HG02610 (cell line): ENCODE data around the gene ZNF276.
A peak's percentile ranks its signal among the peaks of the same experiment; 100 is the strongest.
"Not testable (repeated sequence)": the region's sequence is repeated elsewhere in the genome, so short reads cannot be mapped to it uniquely, and the experiment has no call there.

Source experiments
- ATAC-seq: cut with Tn5 transposase; IDR thresholded peaks from one replicate; pipeline ENCODE4 v1.9.1; 2021; ENCODE audit warnings: mild to moderate bottlenecking, moderate library complexity; ENCODE audit not compliant: unreplicated experiment

The ZNF276 gene

GRCh38 chr16:89695875-89696669, 25.3 kb upstream of the ZNF276 start:
- no peak for ATAC-seq

GRCh38 chr16:89696670-89697128, 24.6 kb upstream of the ZNF276 start:
- no peak for ATAC-seq

GRCh38 chr16:89697161-89697615, 24.1 kb upstream of the ZNF276 start:
- no peak for ATAC-seq

DNA sequence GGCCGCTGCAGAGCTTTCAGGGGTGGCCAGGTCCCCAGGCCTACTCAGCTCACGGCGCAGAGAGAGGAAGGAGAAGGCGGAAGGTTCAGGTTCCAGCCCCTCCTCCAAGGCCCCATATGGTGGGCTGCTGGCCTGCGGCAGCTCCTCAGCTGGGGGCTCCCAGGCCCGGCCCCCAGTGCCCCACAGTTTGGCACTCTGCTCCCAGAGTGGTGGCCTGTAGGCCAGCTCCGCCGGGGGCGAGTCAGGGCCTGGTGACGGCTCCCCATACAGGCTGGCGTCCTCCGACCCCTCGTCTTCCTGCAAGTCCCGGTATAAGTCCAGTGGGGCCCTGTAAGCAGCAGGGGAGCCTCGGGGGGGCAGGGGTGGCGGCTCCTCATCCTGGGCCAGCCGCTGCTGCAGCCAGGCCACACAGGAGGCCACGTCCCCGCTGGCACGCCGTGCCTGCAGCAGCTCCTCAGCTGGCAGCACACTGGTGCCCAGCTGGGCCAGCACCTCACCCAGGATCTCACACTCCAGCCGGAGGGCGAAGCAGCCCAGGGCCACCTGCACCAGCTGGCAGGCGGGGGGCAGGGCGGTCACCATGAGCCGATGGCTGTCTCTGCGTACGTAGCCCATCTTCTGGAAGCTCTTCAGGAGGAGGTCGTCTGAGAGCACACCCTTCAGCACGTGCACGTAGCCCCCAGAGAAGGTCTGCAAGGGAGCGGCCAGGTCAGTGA, 23.6 kb upstream of the ZNF276 start:
- no peak for ATAC-seq

DNA sequence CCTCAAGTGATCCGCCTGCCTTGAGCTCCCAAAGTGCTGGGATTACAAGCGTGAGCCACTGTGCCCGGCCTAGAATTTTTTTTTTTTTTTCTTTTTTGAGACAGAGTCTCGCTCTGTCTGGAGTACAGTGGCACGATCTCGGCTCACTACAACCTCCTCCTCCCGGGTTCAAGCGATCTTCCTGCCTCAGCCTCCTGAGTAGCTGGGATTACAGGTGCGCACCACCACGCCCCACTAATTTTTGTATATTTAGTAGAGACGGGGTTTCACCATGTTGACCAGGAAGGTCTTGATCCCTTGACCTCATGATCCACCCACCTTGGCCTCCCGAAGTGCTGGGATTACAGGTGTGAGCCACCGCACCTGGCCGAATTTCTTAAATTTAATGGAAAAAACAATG, 22.6 kb upstream of the ZNF276 start:
- not testable (repeated sequence) for ATAC-seq

GRCh38 chr16:89699629-89700099, 21.7 kb upstream of the ZNF276 start:
- not testable (repeated sequence) for ATAC-seq

GRCh38 chr16:89700100-89700648, 21.2 kb upstream of the ZNF276 start:
- ATAC-seq = peak; percentile 30

GRCh38 chr16:89700649-89701424, 20.5 kb upstream of the ZNF276 start:
- no peak for ATAC-seq

DNA sequence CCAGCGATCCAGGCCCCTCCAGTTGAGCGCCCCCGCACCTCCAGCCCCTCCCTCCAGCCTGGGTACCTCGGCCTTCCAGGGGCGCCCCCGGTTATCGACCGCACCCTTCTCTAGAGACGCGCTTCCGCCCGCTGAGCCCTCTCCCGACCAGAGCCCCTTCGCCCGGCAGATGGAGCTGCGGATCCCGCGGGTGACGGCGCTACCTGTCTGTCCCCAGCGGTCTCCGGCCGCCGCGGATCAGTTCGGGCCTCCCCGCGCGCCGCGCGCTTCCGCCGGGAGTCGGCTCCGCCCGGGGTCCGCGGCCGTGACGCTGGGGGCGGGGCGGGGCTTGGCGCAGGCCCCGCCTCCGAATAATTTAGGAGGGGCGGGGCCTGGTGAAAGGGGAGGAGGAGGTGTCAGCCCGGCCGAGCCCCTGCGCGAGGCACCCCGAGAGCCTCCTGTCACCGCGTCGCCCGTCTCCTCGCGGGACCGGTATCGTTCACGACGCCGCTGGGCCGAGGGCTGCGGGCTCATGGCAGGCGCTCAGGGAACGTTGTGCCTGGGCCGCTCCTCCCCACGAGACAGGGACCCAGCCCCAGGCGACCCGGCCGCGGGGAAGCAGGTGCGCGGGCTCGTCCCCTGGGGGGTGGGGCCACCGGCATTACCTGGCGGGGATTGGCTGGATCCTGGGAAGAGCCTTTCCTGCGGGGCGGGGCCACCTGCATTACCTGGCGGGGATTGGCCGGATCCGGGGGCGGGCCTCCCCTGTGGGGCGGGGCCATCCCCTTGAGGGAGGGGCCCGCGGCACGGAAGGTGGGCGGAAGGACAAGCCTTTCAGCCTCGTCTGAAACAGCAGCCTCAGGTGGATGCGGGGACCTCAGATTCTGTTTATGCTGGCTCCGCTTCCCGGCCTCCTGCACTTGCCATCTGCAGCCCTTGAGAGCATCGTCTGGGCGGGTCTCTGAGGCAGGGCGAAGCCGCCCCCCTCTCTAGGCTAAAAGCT, 19.6 kb upstream of the ZNF276 start, which contains the start of gene SPATA2L:
TSS of gene SPATA2L (minus strand) at position 281 of the 982 bp plus-strand sequence. CDS start 473 bp downstream, outside the sequence.
- peak; percentile 70 for ATAC-seq

DNA sequence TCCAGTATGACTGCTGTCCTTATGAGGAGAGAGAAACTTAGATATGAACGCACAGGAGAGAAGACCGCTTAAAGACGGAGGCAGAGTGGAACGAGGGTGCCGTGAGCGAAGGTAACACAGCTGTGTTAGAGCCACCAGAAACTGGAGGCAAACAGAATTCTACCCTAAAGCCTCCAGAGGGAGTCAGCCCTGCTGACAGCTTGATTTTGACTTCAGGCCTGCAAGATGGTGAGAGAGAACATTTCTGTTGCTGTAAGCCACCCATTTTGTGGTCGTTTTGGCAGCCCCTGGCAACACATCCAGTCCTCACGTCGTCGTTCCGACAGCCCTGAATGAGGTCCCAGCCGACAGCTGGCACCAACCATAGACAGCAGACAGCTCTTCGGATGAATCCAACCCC, 17.1 kb upstream of the ZNF276 start:
- ATAC-seq = no peak

DNA sequence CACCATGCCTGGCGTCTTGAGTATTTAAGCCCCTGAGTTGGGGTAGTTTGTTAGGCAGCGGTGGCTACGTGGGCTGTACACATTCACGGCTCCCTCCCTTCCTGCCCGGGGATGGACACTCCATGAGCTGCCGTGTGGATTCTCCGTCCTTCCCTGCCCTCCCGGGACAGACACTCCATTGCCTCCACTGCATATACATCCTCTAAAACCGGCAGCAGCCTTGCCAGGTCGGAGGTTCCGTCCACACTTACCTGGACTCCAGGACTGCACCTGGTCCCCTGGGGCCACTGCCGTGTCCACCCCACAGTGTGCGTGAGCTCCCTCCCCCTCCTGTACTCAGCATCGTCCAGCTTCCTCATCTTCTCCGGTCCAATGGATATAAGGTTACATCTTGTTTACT, 16.3 kb upstream of the ZNF276 start:
- no peak for ATAC-seq

- ATAC-seq = no peak
These were observed 14.6 kb upstream of the ZNF276 start for GRCh38 chr16:89706518-89707260.

GRCh38 chr16:89707695-89708094, 13.6 kb upstream of the ZNF276 start:
- ATAC-seq = no peak

- no peak for ATAC-seq
These were observed 12.8 kb upstream of the ZNF276 start for GRCh38 chr16:89708481-89708931.

GRCh38 chr16:89709166-89709565, 12.2 kb upstream of the ZNF276 start:
- ATAC-seq = no peak

DNA sequence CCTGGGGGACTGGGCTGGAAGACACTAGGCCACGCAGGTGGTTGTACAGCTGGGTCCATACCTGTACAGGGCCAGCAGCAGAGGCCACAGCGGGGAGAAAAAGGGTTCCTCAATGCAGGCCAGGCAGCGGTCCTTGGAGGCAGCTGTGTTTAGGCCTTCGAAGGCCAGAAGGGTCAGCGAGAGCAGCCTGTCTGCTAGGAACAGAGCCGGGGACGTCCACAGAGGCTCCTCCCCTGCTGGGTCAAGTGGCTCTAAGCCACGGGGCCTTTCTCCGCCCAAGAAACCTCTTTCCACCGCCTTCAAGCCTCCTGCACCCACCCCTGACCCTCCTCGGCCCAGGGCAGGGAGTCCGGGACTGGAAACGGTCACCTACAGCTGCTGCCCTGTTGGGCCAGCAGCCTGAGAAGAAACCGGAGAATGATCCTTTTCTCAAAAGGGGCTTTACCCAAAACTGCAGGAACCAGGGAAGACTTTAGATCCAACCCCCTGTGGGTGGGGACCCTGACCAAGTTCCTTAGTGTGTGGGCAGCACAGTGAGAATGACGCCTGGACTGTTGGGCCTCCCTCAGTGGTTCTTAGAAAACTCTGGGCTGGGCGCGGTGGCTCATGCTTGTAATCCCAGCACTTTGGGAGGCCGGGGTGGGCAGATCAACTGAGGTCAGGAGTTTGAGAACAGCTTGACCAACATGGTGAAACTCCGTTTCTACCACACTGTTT, 11.5 kb upstream of the ZNF276 start:
- ATAC-seq = no peak

DNA sequence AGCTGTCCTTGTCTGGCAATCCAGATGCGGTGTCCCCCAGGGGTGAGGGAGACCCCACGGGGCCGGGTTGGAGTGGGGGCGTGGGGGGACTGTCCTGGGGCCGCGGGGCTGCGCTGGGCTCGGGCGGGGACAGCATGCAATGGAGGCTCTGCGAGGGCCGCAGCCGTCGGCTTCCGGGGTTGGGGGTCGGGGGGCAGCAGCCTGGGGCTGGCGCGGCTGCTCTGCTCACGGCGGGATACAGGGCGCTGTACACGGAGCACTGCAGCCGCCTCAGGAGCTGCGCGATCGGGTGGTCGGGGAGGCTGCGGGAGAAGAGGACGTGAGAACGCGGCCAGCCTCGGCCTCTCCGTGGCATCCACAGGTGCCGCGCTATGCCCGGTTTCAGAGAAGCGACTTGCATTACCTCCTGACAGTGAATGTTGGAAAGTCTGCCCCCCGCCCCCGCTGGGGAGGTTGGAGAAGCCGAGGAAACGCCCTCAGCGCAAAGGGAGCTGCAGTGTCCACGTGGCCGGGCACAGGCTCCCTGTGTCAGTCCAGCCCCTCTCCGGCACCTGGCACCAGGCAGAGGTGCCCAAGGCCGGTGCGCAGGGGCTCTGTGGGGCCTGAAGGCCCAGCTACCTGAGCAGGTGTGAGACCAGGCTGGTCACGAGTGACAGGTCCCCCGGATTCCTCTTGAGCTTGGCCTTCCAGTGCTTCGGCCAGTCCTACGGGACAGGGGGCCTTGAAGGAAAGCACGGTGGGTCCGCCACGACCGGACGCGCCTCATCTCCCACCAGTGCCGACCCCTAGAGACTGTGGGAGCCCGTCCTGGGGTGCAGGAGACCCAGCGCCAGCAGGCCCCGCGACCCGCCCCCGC, 10.4 kb upstream of the ZNF276 start:
- ATAC-seq = no peak
